Stimulated activated CD8-positive, alpha-beta memory T cell treated with anti-CD3 and anti-CD28 coated beads, Interleukin-15, amount 100 ng/mL, for 4 hours (primary cell): ENCODE measurements around the gene GPM6B.
"Not testable (repeated sequence)": the region's sequence is repeated elsewhere in the genome, so short reads cannot be mapped to it uniquely, and the experiment has no call there.

Experiments
- DNase-seq, 2 donors: peaks; one replicate each; pipeline ENCODE4 v3.0.0-alpha.2; 2020; ENCODE audit warnings: low read depth in 2 of 2

Gene GPM6B

GRCh38 chrX:13726583-13726982 is 90.3 kb downstream of the GPM6B start:
- DNase-seq = not testable (repeated sequence)

- DNase-seq = not testable (repeated sequence)
Measured at GRCh38 chrX:13724878-13725277, 92.0 kb downstream of the GPM6B start.

DNA sequence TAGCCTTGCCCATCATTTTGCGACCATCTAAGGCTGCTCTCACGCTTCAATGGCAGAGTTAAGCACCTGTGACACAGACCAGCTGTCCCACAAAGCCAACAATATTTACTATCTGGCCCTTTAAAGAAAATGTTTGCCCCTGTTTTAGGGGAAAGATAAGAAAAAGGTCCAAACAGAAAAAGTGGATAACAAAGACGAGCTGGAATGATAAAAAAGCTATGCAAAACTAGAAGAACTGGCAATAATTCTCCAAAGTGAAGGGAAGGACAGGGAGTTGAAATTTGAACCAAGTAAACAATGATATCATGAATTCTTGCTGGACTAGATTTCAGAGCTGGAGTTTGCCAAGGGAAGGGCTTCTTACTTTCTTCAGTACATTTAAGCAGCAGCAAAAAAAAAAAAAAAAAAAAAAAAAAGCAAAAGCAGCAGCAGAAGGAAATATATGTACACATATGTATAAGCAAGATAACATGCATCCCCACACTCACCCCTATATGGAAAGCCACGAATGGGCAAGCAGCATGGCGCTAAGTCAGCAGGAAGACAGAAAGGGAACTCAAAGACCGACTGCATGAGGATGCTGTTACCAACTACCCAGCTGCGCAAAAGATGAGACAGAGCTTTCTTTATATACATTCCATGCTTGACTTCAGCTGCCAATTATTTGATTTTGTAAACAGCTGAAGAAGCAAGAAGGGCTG is 94.9 kb downstream of the GPM6B start:
- no peak for DNase-seq

- no peak for DNase-seq
Measured at GRCh38 chrX:13721371-13721770, 95.5 kb downstream of the GPM6B start.
